Sigmoid colon (tissue), 4 donors: ENCODE data around the gene KCNJ10.

ENCODE experiments used
- CTCF ChIP-seq, 4 experiments: fragments of 450-650 bp in 3 of 4; fragments of 200-600 bp in 1 of 4; IDR thresholded peaks; one replicate each; pipeline ENCODE4 v1.5.1; 2016 to 2019; ENCODE audit warnings: antibody characterized with exemption in 4 of 4, mild to moderate bottlenecking in 3 of 4, moderate library complexity in 2 of 4
- EP300 ChIP-seq, 4 donors: sonication (generic); formaldehyde crosslinking; IDR thresholded peaks; one replicate each; pipeline ENCODE4 v1.6.1; 2017; ENCODE audit warnings: antibody characterized with exemption in 4 of 4
- POLR2A ChIP-seq, 2 donors: fragments of 450-650 bp; IDR thresholded peaks; one replicate each; pipeline ENCODE4 v1.6.1; 2016; ENCODE audit warnings: antibody characterized with exemption in 2 of 2, mild to moderate bottlenecking in 2 of 2, moderate library complexity in 2 of 2
- POLR2AphosphoS5 ChIP-seq, 4 donors: sonication (generic); formaldehyde crosslinking; IDR thresholded peaks; one replicate each; pipeline ENCODE4 v1.6.1; 2017; ENCODE audit warnings: antibody characterized with exemption in 4 of 4

GRCh38 chr1:160117709-160118183 lies 47.8 kb upstream of the KCNJ10 start:
- peak in 3 of 4 donors; percentile 53 to 60 (median 58) for TF ChIP-seq POLR2AphosphoS5 (IDR thresholded peaks at IDR 0.05)
- TF ChIP-seq POLR2A (IDR thresholded peaks at IDR 0.05), result no peak
- TF ChIP-seq CTCF (IDR thresholded peaks at IDR 0.05), result no peak
- TF ChIP-seq EP300 (IDR thresholded peaks at IDR 0.05), result no peak
